SK-MEL-5 (cell line): ENCODE results near the gene PTMA. TPM values are rescaled to one million over a fixed set of nuclear protein-coding genes. Genes with fewer than 3 reads are reported as not detected.
"Not testable (repeated sequence)": the region's sequence is repeated elsewhere in the genome, so short reads cannot be mapped to it uniquely, and the experiment has no call there.

Experiments used
- DNase-seq: peaks from one replicate; pipeline ENCODE4 v3.0.0-alpha.2; 2016; ENCODE audit warnings: low read depth, low spot score
- in situ Hi-C: cut with HindIII; loops from 2 replicates; pipeline ENCODE4 v1.10.0; 2016; ENCODE audit warnings: low sequenced_read_pairs, high pct_unique_total_duplicates, low pct_unique_long_range_greater_than_20kb
- total RNA-seq: library from RNA; depleted of rRNA; stranded (reverse); fragments of >200 nt; shearing (Covaris generic); gene quantifications from 2 replicates; pipeline ENCODE4 v1.2.3, GENCODE V29; 2014

The PTMA gene
- total RNA-seq, 1 experiment from 2014 or later = 950 TPM

GRCh38 chr2:231710799-231711676, 2.7 kb downstream of the PTMA start:
- in situ Hi-C loops = no loop called here
- DNase-seq = no peak

- in situ Hi-C loops = no loop called here
- no peak for DNase-seq
Observed at GRCh38 chr2:231711677-231712450, 3.5 kb downstream of the PTMA start.

GRCh38 chr2:231712451-231713021, 4.2 kb downstream of the PTMA start:
- in situ Hi-C loops, DNase-seq: not testable (repeated sequence)

- in situ Hi-C loops, DNase-seq: not testable (repeated sequence)
Observed at GRCh38 chr2:231713406-231713729, 5.0 kb downstream of the PTMA start.

- peak; percentile 88 for DNase-seq
- in situ Hi-C loops = no loop called here
Observed at GRCh38 chr2:231713730-231714638, 5.7 kb downstream of the PTMA start.

GRCh38 chr2:231714639-231715498, 6.5 kb downstream of the PTMA start:
- in situ Hi-C loops = no loop called here

GRCh38 chr2:231715499-231715837, 7.1 kb downstream of the PTMA start:
- in situ Hi-C loops = no loop called here
- DNase-seq = no peak

More at GRCh38 chr2:231714639-231715498, 6.5 kb downstream of the PTMA start:
- peak; percentile 76 for DNase-seq

GRCh38 chr2:231715988-231716616, 7.8 kb downstream of the PTMA start:
- no peak for DNase-seq
- in situ Hi-C loops = no loop called here

GRCh38 chr2:231716666-231717280, 8.4 kb downstream of the PTMA start:
- in situ Hi-C loops = no loop called here
- no peak for DNase-seq

- no peak for DNase-seq
- in situ Hi-C loops = no loop called here
Observed at GRCh38 chr2:231717281-231718171, 9.2 kb downstream of the PTMA start.

- no peak for DNase-seq
- in situ Hi-C loops = no loop called here
Observed at GRCh38 chr2:231718799-231719198, 10.5 kb downstream of the PTMA start.

GRCh38 chr2:231720292-231720986, 12.1 kb downstream of the PTMA start:
- DNase-seq = no peak
- in situ Hi-C loops = no loop called here

- DNase-seq = no peak
- in situ Hi-C loops = no loop called here
Observed at GRCh38 chr2:231720987-231721966, 13.0 kb downstream of the PTMA start.
